H4 (cell line): ENCODE measurements around the gene PRAMEF7. TPM values are rescaled to one million over a fixed set of nuclear protein-coding genes. Genes with fewer than 3 reads are reported as not detected.
"Not testable (repeated sequence)": the region's sequence is repeated elsewhere in the genome, so short reads cannot be mapped to it uniquely, and the experiment has no call there.

Source experiments
- DNase-seq: peaks from one replicate; pipeline ENCODE4 v3.0.0-alpha.2; 2015; ENCODE audit warnings: low spot score
- total RNA-seq: library from RNA; depleted of rRNA; stranded (reverse); fragments of >200 nt; shearing (Covaris generic); gene quantifications from 2 replicates; pipeline ENCODE4 v1.2.3, GENCODE V29; 2014; rRNA removed

PRAMEF7 gene
- total RNA-seq, result not detected in 2 replicates

- not testable (repeated sequence) for DNase-seq
These were observed at the start of gene PRAMEF7 for GRCh38 chr1:12916310-12916709. Gene PRAMEF7 (plus strand): TSS chr1:12916610. CDS start chr1:12917693, 1,083 bp downstream.

- DNase-seq, result not testable (repeated sequence)
These were observed 38.0 kb upstream of the PRAMEF7 start for GRCh38 chr1:12878453-12878852.

- not testable (repeated sequence) for DNase-seq
These were observed 30.3 kb upstream of the PRAMEF7 start, which contains the start of gene PRAMEF4 for GRCh38 chr1:12886101-12886500. Gene PRAMEF4 (minus strand): TSS chr1:12886201. CDS start chr1:12883394, 2,807 bp downstream.

- DNase-seq, result not testable (repeated sequence)
These were observed 18.2 kb upstream of the PRAMEF7 start, which contains the start of gene PRAMEF10 for GRCh38 chr1:12898170-12898569. Gene PRAMEF10 (minus strand): TSS chr1:12898270. CDS start chr1:12895847, 2,423 bp downstream.

- DNase-seq, result not testable (repeated sequence)
These were observed 17.2 kb upstream of the PRAMEF7 start for GRCh38 chr1:12899186-12899585.

GRCh38 chr1:12903793-12904572 is 12.4 kb upstream of the PRAMEF7 start:
- DNase-seq, result not testable (repeated sequence)

GRCh38 chr1:12921749-12922148 is 5.3 kb downstream of the PRAMEF7 start:
- DNase-seq, result not testable (repeated sequence)

- not testable (repeated sequence) for DNase-seq
These were observed 8.0 kb downstream of the PRAMEF7 start for GRCh38 chr1:12924368-12924767.

GRCh38 chr1:12947480-12947879 is 31.1 kb downstream of the PRAMEF7 start, which contains the start of gene PRAMEF6:
Gene PRAMEF6 (minus strand): TSS chr1:12947580. CDS start chr1:12942518, 5,062 bp downstream.
- DNase-seq, result not testable (repeated sequence)

Other genes with a start within 250 kb of the PRAMEF7 start
- gene AADACL3, start 200.5 kb upstream of the PRAMEF7 start, total RNA-seq, result not detected in 2 replicates
- gene CFAP107, start 170.4 kb upstream of the PRAMEF7 start, total RNA-seq, result not detected in 2 replicates
- gene PRAMEF12, start 142.9 kb upstream of the PRAMEF7 start, total RNA-seq, result not detected in 2 replicates
- not detected in 2 replicates for gene PRAMEF1, start 125.2 kb upstream of the PRAMEF7 start, total RNA-seq
- not detected in 2 replicates for gene PRAMEF11, start 85.2 kb upstream of the PRAMEF7 start, total RNA-seq
- gene HNRNPCL1, start 67.9 kb upstream of the PRAMEF7 start, total RNA-seq, result not detected in 2 replicates
- not detected in 2 replicates for gene PRAMEF2, start 59.5 kb upstream of the PRAMEF7 start, total RNA-seq
- not detected in 2 replicates for gene PRAMEF4, start 30.4 kb upstream of the PRAMEF7 start, total RNA-seq
- not detected in 2 replicates for gene PRAMEF10, start 18.3 kb upstream of the PRAMEF7 start, total RNA-seq
- gene PRAMEF6, start 31.0 kb downstream of the PRAMEF7 start, total RNA-seq, result not detected in 2 replicates
- gene PRAMEF27, start 140.0 kb downstream of the PRAMEF7 start, total RNA-seq, result not detected in 2 replicates
- not detected in 2 replicates for gene HNRNPCL3, start 144.2 kb downstream of the PRAMEF7 start, total RNA-seq
- gene PRAMEF25, start 154.2 kb downstream of the PRAMEF7 start, total RNA-seq, result not detected in 2 replicates
- not detected in 2 replicates for gene HNRNPCL2, start 200.2 kb downstream of the PRAMEF7 start, total RNA-seq
- not detected in 2 replicates for gene PRAMEF26, start 239.4 kb downstream of the PRAMEF7 start, total RNA-seq
- not detected in 2 replicates for gene HNRNPCL4, start 249.0 kb downstream of the PRAMEF7 start, total RNA-seq